GM06990 (cell line): ENCODE results near the gene GRIA4.

Source experiments
- DNase-seq: peaks from one replicate; pipeline ENCODE4 v3.0.0-alpha.2; 2011; ENCODE audit not compliant: insufficient read length; ENCODE audit errors: extremely low read depth
- H3K27me3 ChIP-seq: replicated peaks from 2 replicates; pipeline ENCODE4 v1.6.0; 2011; ENCODE audit warnings: low read length; ENCODE audit not compliant: control insufficient read depth, insufficient read depth
- H3K36me3 ChIP-seq: 2 replicates; pipeline ENCODE4 v1.5.1; 2011; ENCODE audit warnings: low read length; ENCODE audit not compliant: control insufficient read depth, insufficient read depth
- H3K4me3 ChIP-seq: replicated peaks from 2 replicates; pipeline ENCODE4 v1.5.1; 2011; ENCODE audit warnings: low read depth, mild to moderate bottlenecking, control low read depth, low read length
- TF ChIP-seq, protein P1 (sequence below): IDR thresholded peaks from 2 replicates; pipeline ENCODE4 v1.5.1; 2011; ENCODE audit warnings: low read length, control low read depth, mild to moderate bottlenecking, inconsistent platforms; ENCODE audit not compliant: insufficient read depth, poor library complexity, severe bottlenecking

Gene GRIA4

DNA sequence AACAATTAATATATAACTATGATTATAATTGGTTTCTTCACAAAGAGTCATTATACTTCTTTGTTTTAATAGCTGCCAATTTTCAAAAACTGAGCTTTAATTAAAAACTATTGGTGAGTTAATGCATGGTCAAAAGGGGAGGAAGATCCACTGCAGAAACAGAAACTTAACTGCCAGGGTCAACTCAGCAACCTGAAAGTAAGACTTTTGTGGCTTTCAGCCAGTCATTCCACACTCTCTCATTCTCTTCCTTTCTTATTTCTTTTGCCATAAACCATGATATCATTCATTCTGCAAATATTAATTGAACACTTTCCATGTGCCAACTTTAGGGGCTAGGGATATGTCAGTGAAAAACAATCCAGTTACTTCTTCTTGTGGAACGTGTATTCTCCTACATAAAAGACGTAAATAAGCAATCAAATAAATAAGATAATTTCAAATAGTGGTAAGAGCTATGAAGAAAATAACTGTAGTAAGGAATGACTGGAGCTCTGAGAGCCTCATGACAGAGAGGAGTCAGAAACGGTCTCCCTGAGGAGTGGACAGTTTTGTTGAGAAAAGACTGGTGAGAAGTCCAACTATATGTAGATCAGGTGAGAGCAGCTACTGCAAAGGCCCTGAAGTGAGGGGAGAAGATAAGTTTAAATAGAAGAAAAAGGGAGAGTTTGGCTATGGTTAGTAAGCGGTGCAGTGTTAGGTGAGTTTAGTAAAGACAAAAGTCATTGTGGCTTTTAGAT is 130.5 kb downstream of the GRIA4 start:
- TF ChIP-seq, protein P1, sequence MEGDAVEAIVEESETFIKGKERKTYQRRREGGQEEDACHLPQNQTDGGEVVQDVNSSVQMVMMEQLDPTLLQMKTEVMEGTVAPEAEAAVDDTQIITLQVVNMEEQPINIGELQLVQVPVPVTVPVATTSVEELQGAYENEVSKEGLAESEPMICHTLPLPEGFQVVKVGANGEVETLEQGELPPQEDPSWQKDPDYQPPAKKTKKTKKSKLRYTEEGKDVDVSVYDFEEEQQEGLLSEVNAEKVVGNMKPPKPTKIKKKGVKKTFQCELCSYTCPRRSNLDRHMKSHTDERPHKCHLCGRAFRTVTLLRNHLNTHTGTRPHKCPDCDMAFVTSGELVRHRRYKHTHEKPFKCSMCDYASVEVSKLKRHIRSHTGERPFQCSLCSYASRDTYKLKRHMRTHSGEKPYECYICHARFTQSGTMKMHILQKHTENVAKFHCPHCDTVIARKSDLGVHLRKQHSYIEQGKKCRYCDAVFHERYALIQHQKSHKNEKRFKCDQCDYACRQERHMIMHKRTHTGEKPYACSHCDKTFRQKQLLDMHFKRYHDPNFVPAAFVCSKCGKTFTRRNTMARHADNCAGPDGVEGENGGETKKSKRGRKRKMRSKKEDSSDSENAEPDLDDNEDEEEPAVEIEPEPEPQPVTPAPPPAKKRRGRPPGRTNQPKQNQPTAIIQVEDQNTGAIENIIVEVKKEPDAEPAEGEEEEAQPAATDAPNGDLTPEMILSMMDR, result no peak
- no peaks in the 10 kb centered on the region for H3K36me3 ChIP-seq
- no peaks in the 10 kb centered on the region for H3K27me3 ChIP-seq
- no peak for DNase-seq
- no peak overlapping the region for H3K4me3 ChIP-seq

GRCh38 chr11:105741488-105742020 is 131.7 kb downstream of the GRIA4 start:
- no peaks in the 10 kb centered on the region for H3K27me3 ChIP-seq
- no peak for DNase-seq

GRCh38 chr11:105754260-105754659 is 144.4 kb downstream of the GRIA4 start:
- no peaks in the 10 kb centered on the region; the same call in 1 of the 2 replicates for H3K27me3 ChIP-seq
- TF ChIP-seq, protein P1, result no peak
- no peak for DNase-seq
- H3K4me3 ChIP-seq, result no peak overlapping the region
- no peaks in the 10 kb centered on the region for H3K36me3 ChIP-seq

More at GRCh38 chr11:105741488-105742020, 131.7 kb downstream of the GRIA4 start:
- no peaks in the 10 kb centered on the region for H3K36me3 ChIP-seq
- TF ChIP-seq, protein P1, result no peak
- no peak overlapping the region for H3K4me3 ChIP-seq

GRCh38 chr11:105754716-105755115 is 144.8 kb downstream of the GRIA4 start:
- DNase-seq, result no peak

GRCh38 chr11:105757107-105757506 is 147.2 kb downstream of the GRIA4 start:
- DNase-seq, result no peak
- Histone ChIP-seq H3K36me3 (no peaks in the 10 kb centered on the region), H3K4me3 (no peak overlapping the region), H3K27me3 (no peaks in the 10 kb centered on the region; the same call in 1 of the 2 replicates)
- TF ChIP-seq, protein P1, result no peak

More at GRCh38 chr11:105754716-105755115, 144.8 kb downstream of the GRIA4 start:
- Histone ChIP-seq H3K4me3 (no peak overlapping the region), H3K27me3 (no peaks in the 10 kb centered on the region; the same call in 1 of the 2 replicates), H3K36me3 (no peaks in the 10 kb centered on the region)
- TF ChIP-seq, protein P1, result no peak

DNA sequence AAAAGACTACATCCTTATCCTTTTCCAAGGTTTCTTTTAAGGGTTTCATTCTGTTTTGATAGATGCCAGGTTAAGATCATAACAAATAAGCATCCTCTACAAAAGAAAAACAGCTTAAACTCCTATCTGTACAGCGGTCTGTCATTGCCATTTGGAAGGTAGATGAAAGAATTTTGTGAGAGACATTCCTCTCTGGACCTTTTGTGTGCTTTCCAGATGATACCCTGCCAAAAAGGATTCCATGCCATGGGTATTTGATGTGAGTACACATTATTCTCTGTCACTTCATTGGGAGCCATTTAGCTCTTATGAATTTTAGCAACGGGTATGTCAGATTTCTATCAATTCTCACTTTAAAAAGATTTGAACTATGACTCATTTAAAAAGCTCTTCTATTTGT is 153.7 kb downstream of the GRIA4 start:
- Histone ChIP-seq H3K4me3 (no peak overlapping the region), H3K27me3 (no peaks in the 10 kb centered on the region), H3K36me3 (no peaks in the 10 kb centered on the region)
- DNase-seq, result no peak
- TF ChIP-seq, protein P1, result no peak
